SK-N-SH treated with all-trans-retinoic acid at 6 μM for 48 hours (cell line): ENCODE data around the gene GPR119.

Source experiments
- CSDC2 ChIP-seq: fragments of 250-450 bp; sonication (Bioruptor Pico); IDR thresholded peaks from 2 replicates; pipeline ENCODE4 v1.5.0; 2020; ENCODE audit warnings: mild to moderate bottlenecking, moderate library complexity
- GLIS3 ChIP-seq: fragments of 250-450 bp; sonication (Bioruptor Pico); IDR thresholded peaks from 2 replicates; pipeline ENCODE4 v1.5.0; 2020; ENCODE audit warnings: mild to moderate bottlenecking, moderate library complexity
- PPARA ChIP-seq: fragments of 250-450 bp; sonication (Bioruptor Pico); IDR thresholded peaks from 2 replicates; pipeline ENCODE4 v1.5.0; 2020; ENCODE audit warnings: mild to moderate bottlenecking, borderline replicate concordance
- ZNF70 ChIP-seq: fragments of 450-650 bp; formaldehyde crosslinking; IDR thresholded peaks from 2 replicates; pipeline ENCODE4 v1.5.0; 2020; ENCODE audit warnings: mild to moderate bottlenecking, moderate library complexity
- ZNF8 ChIP-seq: fragments of 450-650 bp; formaldehyde crosslinking; IDR thresholded peaks from 2 replicates; pipeline ENCODE4 v1.5.0; 2020; ENCODE audit warnings: mild to moderate bottlenecking, moderate library complexity
- TF ChIP-seq, protein P1 (sequence below): fragments of 250-450 bp; sonication (Bioruptor Pico); IDR thresholded peaks from 2 replicates; pipeline ENCODE4 v1.5.1; 2021; ENCODE audit warnings: mild to moderate bottlenecking, moderate library complexity
- TF ChIP-seq, protein P2 (sequence below): fragments of 250-450 bp; sonication (Bioruptor Pico); IDR thresholded peaks from 2 replicates; pipeline ENCODE4 v1.5.1; 2020; ENCODE audit warnings: low read depth, mild to moderate bottlenecking, moderate library complexity

DNA sequence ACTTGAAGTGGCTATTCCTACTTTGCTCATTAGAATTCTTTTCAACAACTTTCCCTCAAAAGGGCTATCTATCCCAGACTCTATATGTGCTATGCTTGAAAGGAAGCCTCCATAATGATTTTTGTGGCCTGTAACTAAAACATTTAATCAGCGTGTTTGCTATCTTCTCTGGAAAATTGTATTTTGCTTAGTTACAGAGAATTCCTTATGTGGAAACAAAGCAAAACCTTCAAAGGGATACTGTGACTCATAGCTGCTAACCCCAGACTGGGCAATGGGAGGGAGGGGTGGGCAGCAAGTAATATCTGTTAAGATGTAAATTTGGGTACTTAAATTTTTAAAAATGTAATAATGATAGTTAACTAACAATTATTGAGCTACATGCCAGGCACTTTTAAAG is 42.1 kb downstream of the GPR119 start:
- TF ChIP-seq, protein P1, sequence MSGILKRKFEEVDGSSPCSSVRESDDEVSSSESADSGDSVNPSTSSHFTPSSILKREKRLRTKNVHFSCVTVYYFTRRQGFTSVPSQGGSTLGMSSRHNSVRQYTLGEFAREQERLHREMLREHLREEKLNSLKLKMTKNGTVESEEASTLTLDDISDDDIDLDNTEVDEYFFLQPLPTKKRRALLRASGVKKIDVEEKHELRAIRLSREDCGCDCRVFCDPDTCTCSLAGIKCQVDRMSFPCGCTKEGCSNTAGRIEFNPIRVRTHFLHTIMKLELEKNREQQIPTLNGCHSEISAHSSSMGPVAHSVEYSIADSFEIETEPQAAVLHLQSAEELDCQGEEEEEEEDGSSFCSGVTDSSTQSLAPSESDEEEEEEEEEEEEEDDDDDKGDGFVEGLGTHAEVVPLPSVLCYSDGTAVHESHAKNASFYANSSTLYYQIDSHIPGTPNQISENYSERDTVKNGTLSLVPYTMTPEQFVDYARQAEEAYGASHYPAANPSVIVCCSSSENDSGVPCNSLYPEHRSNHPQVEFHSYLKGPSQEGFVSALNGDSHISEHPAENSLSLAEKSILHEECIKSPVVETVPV (CRISPR knock-in tag) = no peak
- no peak for TF ChIP-seq ZNF8 (CRISPR knock-in tag)
- TF ChIP-seq ZNF70 (CRISPR knock-in tag) = no peak
- TF ChIP-seq CSDC2 = no peak
- no peak for TF ChIP-seq GLIS3 (CRISPR knock-in tag)
- TF ChIP-seq, protein P2, sequence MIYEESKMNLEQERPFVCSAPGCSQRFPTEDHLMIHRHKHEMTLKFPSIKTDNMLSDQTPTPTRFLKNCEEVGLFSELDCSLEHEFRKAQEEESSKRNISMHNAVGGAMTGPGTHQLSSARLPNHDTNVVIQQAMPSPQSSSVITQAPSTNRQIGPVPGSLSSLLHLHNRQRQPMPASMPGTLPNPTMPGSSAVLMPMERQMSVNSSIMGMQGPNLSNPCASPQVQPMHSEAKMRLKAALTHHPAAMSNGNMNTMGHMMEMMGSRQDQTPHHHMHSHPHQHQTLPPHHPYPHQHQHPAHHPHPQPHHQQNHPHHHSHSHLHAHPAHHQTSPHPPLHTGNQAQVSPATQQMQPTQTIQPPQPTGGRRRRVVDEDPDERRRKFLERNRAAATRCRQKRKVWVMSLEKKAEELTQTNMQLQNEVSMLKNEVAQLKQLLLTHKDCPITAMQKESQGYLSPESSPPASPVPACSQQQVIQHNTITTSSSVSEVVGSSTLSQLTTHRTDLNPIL (CRISPR knock-in tag) = no peak
- TF ChIP-seq PPARA (CRISPR knock-in tag) = no peak
